IPS-18c (cell line): Measurements from ENCODE around the gene MOCS3.

Source experiments
- H3K4me3 ChIP-seq: 2 replicates; pipeline ENCODE4 v1.7.0; 2013; ENCODE audit warnings: low read depth, mild to moderate bottlenecking, low read length, moderate library complexity; ENCODE audit not compliant: insufficient read depth
- H3K9me3 ChIP-seq: one replicate; pipeline ENCODE4 v1.6.1; 2013; ENCODE audit warnings: mild to moderate bottlenecking, low read length, moderate library complexity; ENCODE audit not compliant: control insufficient read depth, insufficient read depth

The MOCS3 gene

DNA sequence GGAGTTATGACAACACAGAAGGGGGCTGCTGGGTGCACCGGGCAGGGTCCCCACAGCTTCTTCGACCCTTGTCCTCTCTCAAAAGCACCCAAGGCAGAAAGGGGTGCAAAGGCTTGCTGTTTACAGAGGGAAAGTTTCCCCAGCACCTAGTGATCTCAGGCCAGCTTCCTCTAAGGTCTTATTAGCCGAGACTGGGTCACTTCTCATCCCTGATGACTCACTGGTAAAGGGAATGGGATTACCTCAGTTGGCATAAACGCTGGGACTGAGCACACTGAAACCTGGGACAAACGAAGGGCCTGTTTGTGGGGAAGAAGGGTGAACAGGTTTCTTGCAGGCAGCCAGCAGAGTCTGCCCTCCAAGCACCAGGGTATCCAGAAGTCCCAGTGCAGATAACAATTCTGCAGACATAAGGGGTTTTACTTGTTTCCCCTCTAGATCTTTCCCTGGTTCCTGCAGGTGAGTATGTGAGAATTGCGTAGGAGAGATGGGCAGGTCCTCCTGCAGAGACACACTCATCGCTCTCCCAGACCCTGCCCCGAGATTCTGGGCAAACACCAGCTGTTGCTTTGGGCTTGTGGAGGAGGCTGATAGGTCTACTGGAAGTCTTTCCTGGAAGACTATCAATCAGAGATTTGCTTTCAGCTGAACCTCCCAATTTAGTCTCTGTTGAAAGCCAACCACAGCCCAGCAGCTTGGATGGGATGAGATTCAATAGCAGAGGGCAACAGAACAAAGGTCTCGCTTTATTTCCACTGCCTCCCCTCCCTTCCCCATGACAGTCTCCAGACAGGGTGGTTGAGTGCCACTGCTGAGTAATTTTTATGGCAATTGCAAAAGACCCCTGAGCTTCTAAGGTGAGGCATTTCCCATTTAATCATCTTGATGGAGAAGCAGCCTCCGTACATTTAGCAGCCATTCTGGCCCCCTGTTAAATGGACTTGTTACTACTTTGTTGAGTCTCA, 38.6 kb downstream of the MOCS3 start:
- peaks cover 2% of the 10 kb centered on the region for H3K9me3 ChIP-seq

DNA sequence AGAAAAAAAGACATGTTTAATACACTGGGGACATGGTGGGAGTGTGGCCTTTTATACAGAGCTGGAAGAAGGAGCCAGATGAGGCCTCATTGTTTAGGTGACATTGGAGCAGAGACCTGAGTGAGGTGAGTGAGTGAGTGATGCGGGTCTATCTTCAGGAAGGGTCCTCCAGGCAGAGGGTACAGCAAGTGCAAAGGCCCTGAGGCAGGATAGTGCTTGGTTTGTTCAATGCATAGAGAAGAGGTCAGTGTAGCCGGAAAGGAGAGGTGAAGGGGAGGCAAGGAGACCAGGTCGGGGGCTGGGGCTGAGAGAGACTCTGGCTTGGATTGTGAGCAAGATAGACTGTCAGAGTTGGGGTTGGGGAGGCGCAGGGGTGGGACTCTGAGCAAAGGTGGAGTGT, 40.7 kb downstream of the MOCS3 start:
- Histone ChIP-seq H3K4me3 (no peak overlapping the region), H3K9me3 (peaks cover 2% of the 10 kb centered on the region)

More for the DNA sequence above, 38.6 kb downstream of the MOCS3 start:
- H3K4me3 ChIP-seq, result no peak overlapping the region

DNA sequence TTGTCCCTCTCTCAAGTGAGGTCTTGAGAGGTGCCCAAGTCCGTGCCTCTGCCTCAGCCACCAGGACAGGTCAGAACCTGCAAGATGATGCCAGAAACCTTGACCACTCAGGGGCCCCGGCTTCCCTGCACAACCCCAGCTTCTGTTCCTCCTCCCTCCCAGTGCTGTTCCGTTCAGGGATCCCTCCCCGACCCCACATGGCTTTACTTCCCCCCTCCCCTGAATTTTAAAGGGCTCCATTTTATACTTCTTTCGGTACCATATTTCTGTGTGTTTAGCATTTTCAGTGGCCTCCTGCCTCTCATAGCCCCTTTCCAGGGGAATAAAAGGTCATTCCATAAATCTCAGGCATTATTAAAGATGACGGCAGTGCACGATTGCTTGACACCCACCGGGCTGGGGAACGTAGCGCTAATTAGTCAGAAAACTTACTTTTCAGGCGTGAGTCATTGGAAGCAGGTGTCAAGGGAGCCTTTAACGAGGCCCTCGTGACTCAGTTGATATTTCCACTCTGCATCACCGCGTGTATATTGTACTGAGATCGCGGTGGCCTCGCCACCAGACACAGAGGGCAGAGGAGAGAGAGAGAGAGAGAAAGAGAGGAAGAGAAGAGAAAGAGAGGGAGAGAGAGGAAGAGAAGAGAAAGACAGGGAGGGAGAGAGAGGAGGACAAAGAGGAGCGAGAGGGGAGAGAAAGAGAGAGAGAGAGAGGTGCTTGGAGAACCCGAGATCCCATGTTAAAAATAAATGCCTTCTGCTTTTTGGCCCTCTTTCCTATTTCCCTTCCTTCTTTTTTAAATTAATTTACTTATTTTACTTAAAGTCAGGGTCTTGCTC, 43.0 kb downstream of the MOCS3 start:
- Histone ChIP-seq H3K9me3 (peaks cover 2% of the 10 kb centered on the region), H3K4me3 (no peak overlapping the region)

DNA sequence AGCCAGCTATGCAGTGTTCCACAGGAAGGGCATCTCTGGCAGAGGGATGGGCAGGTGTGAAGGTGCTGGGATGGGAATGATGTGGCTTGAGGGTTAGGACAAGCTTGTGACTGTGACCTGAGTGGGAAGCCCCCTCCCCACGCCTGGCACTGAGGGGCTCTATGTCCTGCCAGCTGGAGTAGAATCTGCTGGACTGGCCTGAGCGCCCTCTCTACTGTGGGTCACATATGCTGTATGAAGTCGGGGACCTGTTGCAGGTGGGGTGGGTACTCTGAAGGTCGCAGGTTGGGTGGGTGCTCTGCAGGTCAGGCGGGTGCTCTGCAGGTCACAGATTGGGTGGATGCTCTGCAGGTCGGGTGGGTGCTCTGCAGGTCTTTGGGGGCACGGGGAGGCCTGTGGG, 44.0 kb downstream of the MOCS3 start:
- no peak overlapping the region for H3K4me3 ChIP-seq
- H3K9me3 ChIP-seq, result peaks cover 2% of the 10 kb centered on the region

DNA sequence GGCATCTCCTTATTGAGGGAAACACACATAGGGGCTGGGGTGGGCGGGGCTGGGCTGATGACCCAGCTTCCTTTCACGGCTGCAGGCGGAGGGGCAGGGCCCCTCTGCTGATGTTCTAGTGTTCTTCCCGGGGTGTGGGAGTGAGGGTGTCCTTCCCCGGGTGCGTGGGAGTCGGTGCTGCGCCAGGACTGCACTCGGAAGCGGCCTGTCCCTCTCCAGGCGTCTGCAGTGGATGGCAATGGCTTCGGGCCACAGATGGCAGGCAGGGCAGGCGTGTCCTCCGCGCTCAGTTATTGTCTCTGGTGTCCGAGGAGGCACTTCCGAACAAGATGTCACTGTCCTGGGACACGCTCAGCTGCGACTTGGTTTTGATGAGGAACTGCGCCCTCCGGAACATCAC, 45.1 kb downstream of the MOCS3 start:
- peaks cover 2% of the 10 kb centered on the region for H3K9me3 ChIP-seq

DNA sequence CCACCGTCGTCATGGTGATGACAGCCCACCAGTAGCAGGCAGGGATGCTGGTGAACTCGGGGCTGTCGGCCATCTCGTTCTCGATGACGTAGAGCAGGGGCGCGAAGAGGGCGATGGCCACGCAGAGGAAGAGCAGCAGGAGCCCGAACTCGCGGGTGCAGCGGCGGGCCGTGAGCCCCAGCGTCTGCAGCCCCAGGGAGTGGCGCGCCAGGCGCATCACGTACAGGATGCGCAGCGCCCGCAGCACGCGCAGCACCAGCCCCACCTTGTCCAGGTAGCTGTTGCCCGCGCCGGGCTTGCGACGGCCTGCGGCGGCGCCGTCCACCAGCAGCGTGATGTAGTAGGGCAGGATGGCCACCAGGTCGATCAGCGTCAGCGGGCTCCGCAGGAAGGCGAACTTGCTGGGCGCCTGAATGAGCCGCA, 45.7 kb downstream of the MOCS3 start:
- no peak overlapping the region for H3K4me3 ChIP-seq

More for the DNA sequence above, 45.1 kb downstream of the MOCS3 start:
- H3K4me3 ChIP-seq, result no peak overlapping the region

DNA sequence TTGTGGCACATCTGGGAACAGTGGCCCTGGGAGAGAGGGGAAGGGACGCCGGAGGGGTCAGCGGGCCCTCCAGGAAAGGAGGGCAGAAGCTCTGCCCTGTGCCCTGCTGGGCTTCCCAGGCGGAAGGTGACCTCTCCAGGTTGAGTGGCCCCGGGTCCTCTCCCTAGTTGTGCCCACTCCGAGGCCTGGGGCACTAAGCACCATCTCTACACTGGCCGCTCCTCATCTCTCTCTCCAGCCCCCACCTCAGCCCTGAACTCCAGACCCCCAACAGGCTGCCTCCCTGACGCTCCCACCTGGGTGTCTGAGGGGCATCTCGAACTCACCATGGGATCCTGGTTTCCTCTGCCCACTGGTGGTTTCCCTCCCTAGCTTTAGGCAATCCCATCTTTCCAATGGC, 46.2 kb downstream of the MOCS3 start:
- Histone ChIP-seq H3K4me3 (no peak overlapping the region), H3K9me3 (peaks cover 2% of the 10 kb centered on the region)

More for the DNA sequence above, 45.7 kb downstream of the MOCS3 start:
- H3K9me3 ChIP-seq, result peaks cover 2% of the 10 kb centered on the region

DNA sequence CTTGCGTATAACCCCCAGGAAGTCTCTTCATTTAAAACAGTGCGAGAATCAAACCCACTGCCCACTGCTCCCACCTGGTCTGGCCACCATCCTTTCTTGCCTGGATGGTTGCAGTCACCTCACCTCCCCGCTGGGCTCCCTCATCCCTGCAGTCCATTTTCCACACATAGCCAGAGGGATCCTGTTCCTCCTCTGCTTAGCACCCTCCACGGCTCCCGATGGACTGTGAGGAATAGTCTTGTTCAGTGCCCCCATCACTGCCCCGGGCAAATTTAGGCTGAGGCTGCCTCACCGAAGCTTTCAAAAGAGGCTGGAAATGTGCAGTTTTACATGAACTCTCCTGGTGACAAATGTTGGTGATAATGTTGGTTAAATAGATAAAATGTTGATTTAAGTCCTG, 46.6 kb downstream of the MOCS3 start:
- Histone ChIP-seq H3K9me3 (peaks cover 2% of the 10 kb centered on the region), H3K4me3 (no peak overlapping the region)

DNA sequence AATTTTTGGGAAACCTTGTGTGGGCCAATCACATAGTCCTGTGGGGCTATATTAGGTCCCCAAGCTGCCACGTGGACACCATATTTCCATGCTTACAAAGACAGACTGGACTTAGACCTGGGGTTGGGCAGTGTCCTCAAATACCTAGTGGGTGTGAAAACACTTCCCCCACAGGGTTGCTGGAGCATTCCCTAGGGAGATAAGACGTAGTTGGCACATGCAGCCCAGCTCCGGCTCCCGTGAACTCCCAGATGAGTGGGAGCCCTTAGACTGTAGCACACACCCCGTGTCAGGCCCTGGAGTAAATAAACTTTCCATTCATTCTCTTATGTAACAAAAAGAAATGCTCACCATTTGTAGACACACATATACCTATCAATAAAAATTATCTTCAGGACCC, 50.1 kb downstream of the MOCS3 start:
- Histone ChIP-seq H3K9me3 (no peaks in the 10 kb centered on the region), H3K4me3 (no peak overlapping the region)

DNA sequence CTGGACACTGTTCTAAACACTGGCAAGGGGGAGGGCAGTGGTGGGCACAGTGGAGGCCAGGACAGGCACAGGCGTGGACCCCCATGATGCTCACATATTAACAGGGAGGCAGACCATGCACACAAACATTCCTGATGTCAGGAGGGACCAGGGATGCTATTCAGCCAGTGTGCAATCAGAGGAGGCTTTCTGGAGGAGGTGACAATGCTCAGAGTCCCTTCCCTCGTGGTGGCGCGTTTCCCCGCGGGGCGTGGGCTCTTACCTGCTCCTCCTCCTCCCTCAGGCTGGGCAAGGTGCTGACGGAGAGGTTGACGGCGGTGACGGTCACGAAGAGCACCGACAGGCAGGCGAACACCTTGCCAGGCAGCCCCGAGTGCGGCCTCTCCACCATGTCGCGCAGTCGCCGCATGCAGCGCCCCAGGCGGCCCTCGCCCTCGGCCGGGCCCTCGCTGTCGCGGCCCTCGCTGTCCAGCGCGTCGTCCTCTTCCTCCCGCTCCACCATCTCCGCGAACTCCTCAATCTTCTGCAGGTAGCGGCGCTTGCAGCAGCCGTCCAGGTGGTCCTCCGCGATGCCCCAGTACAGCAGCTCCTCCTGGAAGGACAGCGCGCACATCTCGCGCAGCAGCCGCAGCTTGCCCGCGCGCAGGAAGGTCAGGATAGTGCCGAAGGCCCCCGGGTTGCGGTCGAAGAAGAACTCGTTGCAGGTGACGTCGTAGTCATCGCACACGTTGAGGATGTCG, 50.9 kb downstream of the MOCS3 start:
- no peaks in the 10 kb centered on the region for H3K9me3 ChIP-seq
- no peak overlapping the region for H3K4me3 ChIP-seq

DNA sequence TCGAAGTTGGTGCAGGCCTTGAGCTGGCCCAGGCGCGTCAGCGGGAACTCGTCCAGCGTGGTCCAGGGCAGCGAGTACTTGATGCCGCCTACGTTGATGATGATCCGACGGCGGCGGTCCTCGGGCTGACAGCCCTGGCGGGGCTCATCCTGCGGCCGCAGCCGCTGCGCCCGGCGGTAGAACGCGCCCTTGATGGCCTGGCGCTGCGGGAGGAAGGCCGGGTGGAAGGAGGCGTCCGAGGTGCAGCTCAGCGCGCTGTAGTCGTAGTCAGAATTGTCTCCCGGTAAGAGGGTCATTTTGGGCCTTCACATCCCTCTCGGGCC, 51.4 kb downstream of the MOCS3 start:
- H3K4me3 ChIP-seq, result no peak overlapping the region
- H3K9me3 ChIP-seq, result no peaks in the 10 kb centered on the region

DNA sequence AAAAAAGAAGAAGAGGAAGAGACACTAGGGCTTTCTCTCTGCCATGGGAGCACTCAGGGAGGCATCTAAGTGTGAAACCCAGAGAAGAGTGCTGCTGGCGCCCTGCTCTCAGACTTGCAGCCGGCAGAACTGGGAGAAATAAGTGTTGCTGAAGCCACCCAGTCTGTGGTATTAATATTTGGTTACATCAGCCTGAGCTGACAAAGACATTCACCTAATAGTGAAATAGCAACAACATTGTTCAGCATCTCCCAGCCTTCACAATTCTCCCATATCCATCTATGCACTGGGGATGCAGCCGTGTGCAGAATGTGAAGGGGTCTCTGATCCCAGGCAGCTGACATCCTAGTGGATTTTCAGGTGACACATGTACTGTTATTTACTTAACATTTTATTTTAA, 52.3 kb downstream of the MOCS3 start:
- no peaks in the 10 kb centered on the region for H3K9me3 ChIP-seq
- no peak overlapping the region for H3K4me3 ChIP-seq

DNA sequence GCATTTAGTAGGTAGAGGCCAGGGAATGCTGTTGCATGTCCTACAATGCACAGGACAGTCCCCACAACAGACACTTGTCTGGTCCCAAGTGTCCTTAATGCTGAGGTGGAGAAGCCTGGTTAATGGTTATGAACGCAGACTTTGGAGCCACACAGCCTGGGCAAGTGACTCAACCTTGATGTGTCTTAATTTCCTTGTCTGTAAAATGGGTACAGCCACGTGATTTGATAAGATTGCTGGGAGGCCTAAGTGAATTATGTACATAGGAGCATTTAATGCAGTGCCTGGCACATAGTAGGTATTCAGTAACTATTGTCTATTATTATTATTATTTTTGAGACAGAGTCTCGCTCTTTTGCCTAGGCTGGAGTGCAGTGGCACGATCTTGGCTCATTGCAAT, 52.9 kb downstream of the MOCS3 start:
- no peaks in the 10 kb centered on the region for H3K9me3 ChIP-seq
- H3K4me3 ChIP-seq, result no peak overlapping the region

DNA sequence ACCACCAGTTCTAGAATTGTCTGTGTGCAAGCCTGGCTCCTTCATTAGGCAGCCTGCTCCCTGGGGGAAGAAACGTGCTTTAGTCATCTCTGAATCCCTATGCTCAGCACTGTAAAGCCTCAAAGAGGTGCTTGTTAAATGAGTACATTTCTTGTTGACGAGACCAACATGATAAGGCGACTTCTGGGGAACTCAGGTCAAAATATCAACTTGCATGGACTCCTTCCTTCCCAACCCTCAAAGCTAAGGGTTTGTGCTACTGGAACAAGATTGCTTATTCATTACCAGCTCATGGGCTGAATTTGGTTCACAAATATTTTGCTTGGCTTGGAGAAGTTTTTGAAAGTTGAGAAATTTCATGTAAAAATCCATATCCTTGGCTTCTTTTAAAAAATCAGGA, 53.7 kb downstream of the MOCS3 start:
- Histone ChIP-seq H3K4me3 (no peak overlapping the region), H3K9me3 (no peaks in the 10 kb centered on the region)
